MCF 10A (cell line): ENCODE data around the gene MPP2. TPM values are rescaled to one million over a fixed set of nuclear protein-coding genes. Genes with fewer than 3 reads are reported as not detected.

ENCODE experiments used
- BruUV-seq: library from RNA; stranded (reverse); fragments of 400-500 nt; replicated peaks from 2 replicates; lab custom pipeline; 2021; lab: Mats Ljungman, UMichigan
- CTCF ChIA-PET: fragments of 300-600 bp; sonication (Branson Sonifier 250); formaldehyde crosslinking; extraction: SDS; loops from one replicate; lab custom pipeline; 2021; ENCODE audit warnings: antibody characterized with exemption, inconsistent platforms; lab: Yijun Ruan, JAX
- POLR2A ChIA-PET: fragments of 300-600, 350-650 bp; sonication (Branson Sonifier 250); formaldehyde crosslinking; extraction: SDS; loops from one replicate; lab custom pipeline; 2020; ENCODE audit warnings: antibody characterized with exemption, inconsistent platforms; lab: Yijun Ruan, JAX
- DNase-seq: peaks from one replicate; pipeline ENCODE4 v3.0.0-alpha.2; 2018; ENCODE audit not compliant: unreplicated experiment
- H3K27ac Mint-ChIP-seq: one replicate; pipeline ENCODE4 v1.8.0; 2022; ENCODE audit warnings: mild to moderate bottlenecking, low read depth, mixed read lengths; ENCODE audit not compliant: unreplicated experiment
- H3K27me3 Mint-ChIP-seq: one replicate; pipeline ENCODE4 v1.8.0; 2022; ENCODE audit warnings: mixed read lengths; ENCODE audit not compliant: insufficient read depth, unreplicated experiment
- H3K36me3 Mint-ChIP-seq: one replicate; pipeline ENCODE4 v1.8.0; 2022; ENCODE audit warnings: mild to moderate bottlenecking, moderate library complexity, mixed read lengths; ENCODE audit not compliant: insufficient read depth, unreplicated experiment
- H3K4me1 Mint-ChIP-seq: one replicate; pipeline ENCODE4 v1.8.0; 2022; ENCODE audit warnings: mixed read lengths; ENCODE audit not compliant: insufficient read depth, unreplicated experiment
- H3K4me3 Mint-ChIP-seq: one replicate; pipeline ENCODE4 v1.8.0; 2022; ENCODE audit warnings: mild to moderate bottlenecking, moderate library complexity, mixed read lengths; ENCODE audit not compliant: unreplicated experiment
- H3K9me3 Mint-ChIP-seq: one replicate; pipeline ENCODE4 v1.8.0; 2022; ENCODE audit warnings: mixed read lengths; ENCODE audit not compliant: unreplicated experiment
- intact Hi-C: fragments of 100-400 bp; cut with micrococcal nuclease; formaldehyde crosslinking; loops from 2 replicates; pipeline ENCODE4 v1.14.1; 2022
- total RNA-seq: library from RNA; stranded (reverse); gene quantifications from 2 replicates; pipeline ENCODE4 v1.2.3, GENCODE V29; 2022
- TF ChIP-seq, protein P1 (sequence below): fragments of 200-600 bp; IDR thresholded peaks from one replicate; pipeline ENCODE4 v1.8.0; 2022; ENCODE audit warnings: antibody characterized with exemption, mild to moderate bottlenecking; ENCODE audit not compliant: unreplicated experiment

The MPP2 gene
- total RNA-seq, 1 experiment from 2014 or later: not detected

- no TSS peak for BruUV-seq
- ChIA-PET CTCF (interaction anchor here (0.5 to 0.7 kb wide), 2 partner anchors 20 to 65 kb away, joined by 3 to 4 read pairs; partner anchors contain the start of gene CD300LG), POLR2A (no interaction called here)
- Mint-ChIP-seq H3K27me3 (no peaks in the 10 kb centered on the region), H3K27ac (no peak overlapping the region), H3K36me3 (peaks cover 49% of the 10 kb centered on the region), H3K9me3 (no peaks in the 10 kb centered on the region), H3K4me1 (no peaks in the 10 kb centered on the region), H3K4me3 (no peak overlapping the region)
- DNase-seq: no peak
- TF ChIP-seq, protein P1, sequence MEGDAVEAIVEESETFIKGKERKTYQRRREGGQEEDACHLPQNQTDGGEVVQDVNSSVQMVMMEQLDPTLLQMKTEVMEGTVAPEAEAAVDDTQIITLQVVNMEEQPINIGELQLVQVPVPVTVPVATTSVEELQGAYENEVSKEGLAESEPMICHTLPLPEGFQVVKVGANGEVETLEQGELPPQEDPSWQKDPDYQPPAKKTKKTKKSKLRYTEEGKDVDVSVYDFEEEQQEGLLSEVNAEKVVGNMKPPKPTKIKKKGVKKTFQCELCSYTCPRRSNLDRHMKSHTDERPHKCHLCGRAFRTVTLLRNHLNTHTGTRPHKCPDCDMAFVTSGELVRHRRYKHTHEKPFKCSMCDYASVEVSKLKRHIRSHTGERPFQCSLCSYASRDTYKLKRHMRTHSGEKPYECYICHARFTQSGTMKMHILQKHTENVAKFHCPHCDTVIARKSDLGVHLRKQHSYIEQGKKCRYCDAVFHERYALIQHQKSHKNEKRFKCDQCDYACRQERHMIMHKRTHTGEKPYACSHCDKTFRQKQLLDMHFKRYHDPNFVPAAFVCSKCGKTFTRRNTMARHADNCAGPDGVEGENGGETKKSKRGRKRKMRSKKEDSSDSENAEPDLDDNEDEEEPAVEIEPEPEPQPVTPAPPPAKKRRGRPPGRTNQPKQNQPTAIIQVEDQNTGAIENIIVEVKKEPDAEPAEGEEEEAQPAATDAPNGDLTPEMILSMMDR: no peak
- intact Hi-C loops: no loop called here
These were observed 81.1 kb downstream of the MPP2 start for GRCh38 chr17:43826206-43826605.

DNA sequence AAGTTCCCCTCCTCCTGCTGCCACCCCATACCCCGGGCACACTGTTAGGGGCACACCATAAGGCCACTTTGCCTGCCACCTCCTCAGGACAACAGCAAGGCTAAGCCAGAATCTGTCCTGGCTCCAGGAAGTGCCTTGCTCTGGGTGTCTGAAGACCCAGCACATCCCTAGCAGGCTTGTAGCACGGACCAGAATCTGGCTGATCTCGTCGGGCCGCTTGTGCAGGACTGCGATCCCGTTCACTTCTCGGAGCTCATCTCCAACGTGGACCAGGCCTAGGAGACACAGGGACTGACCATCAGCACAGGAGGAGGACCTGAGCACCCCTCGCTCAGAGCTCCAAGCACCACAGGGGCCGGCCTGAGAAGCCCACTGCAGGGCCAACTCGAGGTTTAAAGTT lies 81.8 kb downstream of the MPP2 start:
- H3K36me3 Mint-ChIP-seq: peaks cover 56% of the 10 kb centered on the region
- no peaks in the 10 kb centered on the region for H3K4me1 Mint-ChIP-seq
- ChIA-PET POLR2A (interaction anchor here (1.3 kb wide), 1 partner anchor 47 kb away, joined by 5 read pairs; the partner anchor contains the start of gene DUSP3), CTCF (interaction anchor here (0.7 kb wide), 1 partner anchor 21 kb away, joined by 3 read pairs; the partner anchor contains the start of gene CD300LG)
- H3K4me3 Mint-ChIP-seq: no peak overlapping the region
- H3K27me3 Mint-ChIP-seq: no peaks in the 10 kb centered on the region
- H3K9me3 Mint-ChIP-seq: no peaks in the 10 kb centered on the region
- no peak for DNase-seq
- no TSS peak for BruUV-seq
- H3K27ac Mint-ChIP-seq: no peak overlapping the region
- TF ChIP-seq, protein P1: no peak
- intact Hi-C loops: no loop called here

Other genes starting within 250 kb of the MPP2 start
- not detected in 2 replicates for gene MEOX1, start 245.6 kb downstream of the MPP2 start, total RNA-seq
- not detected in 2 replicates for gene SOST, start 148.7 kb downstream of the MPP2 start, total RNA-seq
- gene DUSP3, start 128.6 kb downstream of the MPP2 start, total RNA-seq: 39.7 and 55.0 TPM in 2 replicates
- gene CFAP97D1, start 127.1 kb downstream of the MPP2 start, total RNA-seq: not detected in 2 replicates
- gene MPP3, start 74.4 kb downstream of the MPP2 start, total RNA-seq: 18.7 and 24.5 TPM in 2 replicates
- gene CD300LG, start 60.4 kb downstream of the MPP2 start, total RNA-seq: not detected in 2 replicates
- not detected in 2 replicates for gene PPY, start 34.9 kb upstream of the MPP2 start, total RNA-seq
- gene PYY, start 46.4 kb upstream of the MPP2 start, total RNA-seq: not detected in 2 replicates
- gene NAGS, start 97.1 kb upstream of the MPP2 start, total RNA-seq: 0.88 and 1.6 TPM in 2 replicates
- gene TMEM101, start 107.4 kb upstream of the MPP2 start, total RNA-seq: 25.6 and 26.1 TPM in 2 replicates
- 87.9 and 101 TPM in 2 replicates for gene LSM12, start 159.1 kb upstream of the MPP2 start, total RNA-seq
- 70.6 and 89.4 TPM in 2 replicates for gene G6PC3, start 163.2 kb upstream of the MPP2 start, total RNA-seq
- gene HDAC5, start 216.1 kb upstream of the MPP2 start, total RNA-seq: 12.1 TPM in 2 replicates
- gene HROB, start 234.4 kb upstream of the MPP2 start, total RNA-seq: 5.4 and 6.7 TPM in 2 replicates